Measurements from ENCODE around the gene TRAPPC3L. TPM values are rescaled to one million over a fixed set of nuclear protein-coding genes. Genes with fewer than 3 reads are reported as not detected.

TRAPPC3L gene
- total and polyA plus RNA-seq, 2 of the 8 experiments (the other 6 are each of a cell fraction or from before 2014, with no cell fraction given), result not detected

DNA sequence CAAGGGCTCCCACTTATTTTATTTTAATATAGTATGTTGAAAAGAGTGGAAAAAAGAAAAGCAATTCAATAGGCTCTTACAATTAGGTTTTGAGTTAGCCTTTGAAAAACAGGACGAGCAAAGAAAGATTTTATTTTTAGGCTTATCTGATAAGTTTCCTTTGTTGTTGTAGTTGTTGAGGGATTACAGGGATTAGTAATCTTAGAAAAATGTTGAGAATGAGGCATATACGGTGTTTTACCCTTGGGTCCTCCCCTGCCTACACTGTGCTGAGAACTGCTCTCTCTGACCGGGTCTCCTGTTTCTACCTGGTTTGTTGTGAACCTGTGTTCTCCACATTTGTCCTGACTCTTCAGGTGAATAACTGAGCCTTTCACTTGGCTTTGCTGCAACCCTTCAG lies 16.7 kb downstream of the TRAPPC3L start:
- Histone ChIP-seq H2BK20ac (ENCODE audit: low read length) (0 out of 2 replicates have a peak overlapping the region, but pooled peaks have one; percentile 16), H4K8ac (ENCODE audit: extremely low read depth, insufficient read depth, low read length) (no peak overlapping the region), H4K5ac (ENCODE audit: insufficient read length, low read depth, low read length) (no peak overlapping the region), H3K27me3 (replicated peaks in 1 of 4; ENCODE audit: control insufficient read depth in 3 of 4, extremely low read depth in 1 of 4, insufficient read depth in 3 of 4, low read length in 3 of 4) (no peaks in the 10 kb centered on the region), H4K91ac (replicated peaks; ENCODE audit: insufficient read length, low read length) (no peak overlapping the region), H3K23me2 (ENCODE audit: low read depth, low read length) (no peaks in the 10 kb centered on the region), H4K20me1 (replicated peaks in 1 of 2; ENCODE audit: control insufficient read depth in 1 of 2, insufficient read depth in 2 of 2, low read length in 2 of 2) (no peaks in the 10 kb centered on the region), H3K4ac (replicated peaks; ENCODE audit: insufficient read length, low read depth, low read length) (no peak overlapping the region), H3K9ac (replicated peaks in 1 of 4; ENCODE audit: extremely low read depth in 1 of 4, low read depth in 3 of 4, low read length in 3 of 4) (no peak overlapping the region), H2BK15ac (ENCODE audit: low read length) (no peak overlapping the region), H3K79me2 (ENCODE audit: control insufficient read depth in 1 of 2, insufficient read depth in 2 of 2, low read length in 2 of 2) (no peaks in the 10 kb centered on the region), H3K79me1 (ENCODE audit: low read depth, low read length) (no peaks in the 10 kb centered on the region), H3K23ac (ENCODE audit: insufficient read length) (no peak overlapping the region), H2AFZ (ENCODE audit: low read length) (no peak overlapping the region), H3K36me3 (ENCODE audit: control insufficient read depth in 2 of 4, insufficient read depth in 4 of 4, low read length in 3 of 4) (no peaks in the 10 kb centered on the region), H3K9me3 (ENCODE audit: insufficient read depth in 2 of 2, low read depth in 1 of 2, low read length in 1 of 2) (no peaks in the 10 kb centered on the region), H3K56ac (replicated peaks; ENCODE audit: insufficient read length, low read depth, low read length) (no peak overlapping the region), H3K4me3 (ENCODE audit: extremely low read depth in 1 of 4, insufficient read depth in 2 of 4, low read depth in 3 of 4, low read length in 4 of 4) (no peak overlapping the region), H3K4me1 (replicated peaks in 1 of 4; ENCODE audit: control insufficient read depth in 3 of 4, insufficient read depth in 4 of 4, low read length in 3 of 4) (peaks cover 0 to 12% (median 10%) of the 10 kb centered on the region in 4 experiments; a peak in 5 of 7 replicates), H3K27ac (ENCODE audit: low read depth, low read length) (no peak overlapping the region), H3K18ac (ENCODE audit: extremely low read depth, low read length) (0 out of 2 replicates have a peak overlapping the region, but pooled peaks have one; percentile 7), H3K14ac (ENCODE audit: insufficient read length) (no peak overlapping the region), H2BK120ac (replicated peaks; ENCODE audit: low read depth, low read length) (no peak overlapping the region), H3K4me2 (ENCODE audit: insufficient read depth in 1 of 2, low read depth in 2 of 2, low read length in 2 of 2) (no peak overlapping the region), H2BK12ac (ENCODE audit: low read depth, low read length) (no peak overlapping the region; the same call in 1 of the 2 replicates), H2BK5ac (ENCODE audit: low read depth, low read length) (no peak overlapping the region), H2AK5ac (ENCODE audit: low read depth, low read length) (no peak overlapping the region)
- FAIRE-seq, result no peak
- POLR2A ChIA-PET (ENCODE audit: partially characterized antibody), result interaction anchor here (1.4 kb wide), 1 partner anchor 257 kb away, joined by 3 read pairs; no protein-coding TSS in a partner anchor
- CTCF ChIA-PET (ENCODE audit: partially characterized antibody), result interaction anchor here (0.9 to 2.2 kb wide), 4 partner anchors 13 to 257 kb away, joined by 3 to 11 read pairs (median 4); no protein-coding TSS in a partner anchor
- no peak for DNase-seq (ENCODE audit: low read depth in 1 of 2, low spot score in 2 of 2)
- 70% methylated on average over 3 of the region's 3 CpGs; no CpG with 5 or more reads in 1 of the 2 experiments for WGBS, 2 experiments (ENCODE audit: extremely low coverage in 1 of 2, insufficient coverage in 1 of 2, insufficient read length in 1 of 2, insufficient replicate concordance in 2 of 2, low coverage in 1 of 2, low lambda C conversion rate in 2 of 2, missing lambda C conversion rate in 1 of 2)
- TF ChIP-seq HDAC6 (IDR thresholded peaks at IDR 0.05; ENCODE audit: low read depth, low read length) (no peak), SP1 (IDR thresholded peaks at IDR 0.05; ENCODE audit: low read depth, low read length) (no peak), RXRA (IDR thresholded peaks at IDR 0.05; ENCODE audit: insufficient read depth, low read depth, low read length) (no peak), CREB1 (IDR thresholded peaks at IDR 0.05) (no peak), JUND (IDR thresholded peaks at IDR 0.05; ENCODE audit: low read length) (no peak), EZH2 (IDR thresholded peaks at IDR 0.05; ENCODE audit: low read depth, low read length, severe bottlenecking) (no peak), NANOG (IDR thresholded peaks at IDR 0.05; ENCODE audit: insufficient read depth, low read depth, low read length, poor library complexity, severe bottlenecking) (no peak), KDM5A (IDR thresholded peaks at IDR 0.05; ENCODE audit: low read length) (no peak), BRCA1 (IDR thresholded peaks at IDR 0.05; ENCODE audit: low read depth, low read length) (no peak)

All from H1 (cell line).